GM19351 (cell line): ENCODE data around the gene ZNF148.
"Not testable (repeated sequence)": the region's sequence is repeated elsewhere in the genome, so short reads cannot be mapped to it uniquely, and the experiment has no call there.

Experiments
- ATAC-seq: cut with Tn5 transposase; IDR thresholded peaks from one replicate; pipeline ENCODE4 v1.9.1; 2021; ENCODE audit warnings: mild to moderate bottlenecking, moderate library complexity; ENCODE audit not compliant: unreplicated experiment

ZNF148 gene

GRCh38 chr3:125374996-125375941 is at the start of gene ZNF148:
TSS of gene ZNF148 (minus strand) at chr3:125375325. CDS start at chr3:125313640, 61,685 bp downstream.
- ATAC-seq = peak; percentile 87

- no peak for ATAC-seq
Observed at GRCh38 chr3:125418306-125418705, 43.2 kb upstream of the ZNF148 start.

- no peak for ATAC-seq
Observed at GRCh38 chr3:125416235-125416634, 41.1 kb upstream of the ZNF148 start.

GRCh38 chr3:125414669-125415068 is 39.5 kb upstream of the ZNF148 start:
- ATAC-seq = no peak

- ATAC-seq = no peak
Observed at GRCh38 chr3:125410922-125411321, 35.8 kb upstream of the ZNF148 start.

- no peak for ATAC-seq
Observed at GRCh38 chr3:125406070-125406469, 30.9 kb upstream of the ZNF148 start.

GRCh38 chr3:125405515-125405914 is 30.4 kb upstream of the ZNF148 start:
- not testable (repeated sequence) for ATAC-seq

- ATAC-seq = no peak
Observed at GRCh38 chr3:125403789-125404188, 28.7 kb upstream of the ZNF148 start.

GRCh38 chr3:125402639-125403038 is 27.5 kb upstream of the ZNF148 start:
- no peak for ATAC-seq

GRCh38 chr3:125401402-125401801 is 26.3 kb upstream of the ZNF148 start:
- ATAC-seq = no peak

GRCh38 chr3:125398952-125399351 is 23.8 kb upstream of the ZNF148 start:
- no peak for ATAC-seq

- ATAC-seq = no peak
Observed at GRCh38 chr3:125395091-125395490, 20.0 kb upstream of the ZNF148 start.

GRCh38 chr3:125394406-125394805 is 19.3 kb upstream of the ZNF148 start:
- no peak for ATAC-seq

- no peak for ATAC-seq
Observed at GRCh38 chr3:125389282-125389681, 14.2 kb upstream of the ZNF148 start.

- not testable (repeated sequence) for ATAC-seq
Observed at GRCh38 chr3:125388369-125388768, 13.2 kb upstream of the ZNF148 start.

GRCh38 chr3:125386811-125387210 is 11.7 kb upstream of the ZNF148 start:
- no peak for ATAC-seq

- no peak for ATAC-seq
Observed at GRCh38 chr3:125383744-125384143, 8.6 kb upstream of the ZNF148 start.

GRCh38 chr3:125382298-125382697 is 7.2 kb upstream of the ZNF148 start:
- no peak for ATAC-seq

GRCh38 chr3:125381743-125382142 is 6.6 kb upstream of the ZNF148 start:
- ATAC-seq = peak; percentile 64

- ATAC-seq = no peak
Observed at GRCh38 chr3:125381314-125381713, 6.2 kb upstream of the ZNF148 start.

GRCh38 chr3:125379483-125379882 is 4.4 kb upstream of the ZNF148 start:
- no peak for ATAC-seq

- no peak for ATAC-seq
Observed at GRCh38 chr3:125378762-125379161, 3.6 kb upstream of the ZNF148 start.
